Thoracic aorta (tissue), 2 donors: Measurements from ENCODE around the gene SRSF2. TPM values are rescaled to one million over a fixed set of nuclear protein-coding genes. Genes with fewer than 3 reads are reported as not detected.

Experiments used
- ATAC-seq: fragments of 150-250 bp; one replicate; pipeline ENCODE4 v1.8.0; 2017; ENCODE audit warnings: low read depth; ENCODE audit not compliant: insufficient number of reproducible peaks, low FRiP score
- DNase-seq: peaks from one replicate; pipeline ENCODE4 v3.0.0-alpha.2; 2020; ENCODE audit warnings: low spot score
- H3K27ac ChIP-seq, 2 donors: fragments of 200-600 bp; sonication (generic); 1 replicate in 1 of 2; 2 replicates in 1 of 2; pipeline ENCODE4 v1.5.1; 2016; ENCODE audit warnings: mild to moderate bottlenecking in 2 of 2, moderate library complexity in 2 of 2
- H3K27me3 ChIP-seq: fragments of 200-600 bp; sonication (generic); replicated peaks from 2 replicates; pipeline ENCODE4 v1.6.0; 2016; ENCODE audit warnings: mild to moderate bottlenecking; ENCODE audit not compliant: insufficient read depth
- H3K36me3 ChIP-seq: fragments of 200-600 bp; sonication (generic); one replicate; pipeline ENCODE4 v1.5.1; 2016
- H3K4me1 ChIP-seq, 2 donors: fragments of 200-600 bp; sonication (generic); 1 replicate in 1 of 2; 2 replicates in 1 of 2; pipeline versions ENCODE4 v1.5.1 to v1.6.0; 2016; ENCODE audit warnings: low read depth in 2 of 2, mild to moderate bottlenecking in 1 of 2; ENCODE audit not compliant: control insufficient read depth in 1 of 2
- H3K4me3 ChIP-seq: fragments of 200-600 bp; sonication (generic); 2 replicates; pipeline ENCODE4 v1.5.1; 2016; ENCODE audit warnings: mild to moderate bottlenecking
- H3K9me3 ChIP-seq: fragments of 200-600 bp; sonication (generic); 2 replicates; pipeline ENCODE4 v1.5.1; 2016
- CTCF ChIP-seq: fragments of 200-600 bp; sonication (generic); IDR thresholded peaks from one replicate; pipeline ENCODE4 v1.5.1; 2019; ENCODE audit warnings: antibody characterized with exemption
- total RNA-seq, 2 donors: library from RNA; depleted of rRNA; stranded (reverse); fragments of >200 nt; gene quantifications; one replicate each; pipeline versions ENCODE4 v1.1.0 to v1.2.3, GENCODE V29; 2016

The SRSF2 gene
- total RNA-seq, 2 donors from 2014 or later = 265 to 266 TPM

- ATAC-seq = no peak
- Histone ChIP-seq H3K36me3 (peaks cover 27% of the 10 kb centered on the region), H3K27ac (no peak overlapping the region), H3K9me3 (no peaks in the 10 kb centered on the region), H3K4me1 (no peaks in the 10 kb centered on the region), H3K27me3 (no peaks in the 10 kb centered on the region), H3K4me3 (no peak overlapping the region)
- DNase-seq = no peak
- no peak for TF ChIP-seq CTCF
Observed at GRCh38 chr17:76775021-76775600, 38.0 kb upstream of the SRSF2 start.

GRCh38 chr17:76772842-76773525, 35.9 kb upstream of the SRSF2 start:
- no peak for TF ChIP-seq CTCF
- Histone ChIP-seq H3K4me3 (no peak overlapping the region), H3K36me3 (peaks cover 28% of the 10 kb centered on the region), H3K9me3 (no peaks in the 10 kb centered on the region), H3K27me3 (no peaks in the 10 kb centered on the region), H3K27ac (no peak overlapping the region), H3K4me1 (no peaks in the 10 kb centered on the region)
- DNase-seq (no peak), ATAC-seq (no peak)

GRCh38 chr17:76758570-76758969, 21.4 kb upstream of the SRSF2 start:
- ATAC-seq = no peak
- no peaks in the 10 kb centered on the region for H3K27me3 ChIP-seq
- H3K36me3 ChIP-seq = peaks cover 16% of the 10 kb centered on the region
- DNase-seq = no peak
- TF ChIP-seq CTCF = no peak
- H3K4me3 ChIP-seq = no peak overlapping the region
- H3K9me3 ChIP-seq = no peaks in the 10 kb centered on the region
- no peak overlapping the region for H3K27ac ChIP-seq
- no peaks in the 10 kb centered on the region for H3K4me1 ChIP-seq

GRCh38 chr17:76757256-76757655, 20.1 kb upstream of the SRSF2 start:
- H3K9me3 ChIP-seq = no peaks in the 10 kb centered on the region
- ATAC-seq (no peak), DNase-seq (no peak)
- no peak overlapping the region for H3K27ac ChIP-seq
- peaks cover 16% of the 10 kb centered on the region for H3K36me3 ChIP-seq
- no peak for TF ChIP-seq CTCF
- no peaks in the 10 kb centered on the region for H3K27me3 ChIP-seq
- no peaks in the 10 kb centered on the region for H3K4me1 ChIP-seq
- H3K4me3 ChIP-seq = no peak overlapping the region

GRCh38 chr17:76755285-76755684, 18.2 kb upstream of the SRSF2 start:
- Histone ChIP-seq H3K36me3 (peaks cover 16% of the 10 kb centered on the region), H3K4me3 (no peak overlapping the region), H3K9me3 (no peaks in the 10 kb centered on the region), H3K4me1 (no peaks in the 10 kb centered on the region), H3K27me3 (no peaks in the 10 kb centered on the region), H3K27ac (no peak overlapping the region)
- ATAC-seq = no peak
- TF ChIP-seq CTCF = no peak
- no peak for DNase-seq
